HEK293 (cell line): ENCODE data around the gene ING4.

Source experiments
- PBX3 ChIP-seq: sonication (generic); formaldehyde crosslinking; IDR thresholded peaks from 2 replicates; pipeline ENCODE4 v1.8.1; 2022; ENCODE audit warnings: mild to moderate bottlenecking, moderate library complexity, missing genetic modification reagents
- ZNF138 ChIP-seq: fragments of 450-650 bp; formaldehyde crosslinking; IDR thresholded peaks from 2 replicates; pipeline ENCODE4 v1.5.1; 2016; ENCODE audit warnings: missing biosample characterization, missing genetic modification characterization, borderline replicate concordance
- TF ChIP-seq, protein P1 (sequence below): fragments of 450-650 bp; formaldehyde crosslinking; IDR thresholded peaks from 2 replicates; pipeline ENCODE4 v1.5.1; 2016; ENCODE audit warnings: missing biosample characterization, missing genetic modification characterization

- TF ChIP-seq, protein P1, sequence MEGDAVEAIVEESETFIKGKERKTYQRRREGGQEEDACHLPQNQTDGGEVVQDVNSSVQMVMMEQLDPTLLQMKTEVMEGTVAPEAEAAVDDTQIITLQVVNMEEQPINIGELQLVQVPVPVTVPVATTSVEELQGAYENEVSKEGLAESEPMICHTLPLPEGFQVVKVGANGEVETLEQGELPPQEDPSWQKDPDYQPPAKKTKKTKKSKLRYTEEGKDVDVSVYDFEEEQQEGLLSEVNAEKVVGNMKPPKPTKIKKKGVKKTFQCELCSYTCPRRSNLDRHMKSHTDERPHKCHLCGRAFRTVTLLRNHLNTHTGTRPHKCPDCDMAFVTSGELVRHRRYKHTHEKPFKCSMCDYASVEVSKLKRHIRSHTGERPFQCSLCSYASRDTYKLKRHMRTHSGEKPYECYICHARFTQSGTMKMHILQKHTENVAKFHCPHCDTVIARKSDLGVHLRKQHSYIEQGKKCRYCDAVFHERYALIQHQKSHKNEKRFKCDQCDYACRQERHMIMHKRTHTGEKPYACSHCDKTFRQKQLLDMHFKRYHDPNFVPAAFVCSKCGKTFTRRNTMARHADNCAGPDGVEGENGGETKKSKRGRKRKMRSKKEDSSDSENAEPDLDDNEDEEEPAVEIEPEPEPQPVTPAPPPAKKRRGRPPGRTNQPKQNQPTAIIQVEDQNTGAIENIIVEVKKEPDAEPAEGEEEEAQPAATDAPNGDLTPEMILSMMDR (tag by site-specific recombination): no peak
- TF ChIP-seq PBX3 (no peak), ZNF138 (tag by site-specific recombination) (no peak)
Observed at GRCh38 chr12:6635375-6635855, 27.5 kb downstream of the ING4 start.
